Measurements from ENCODE around the gene KLK6.

- TF ChIP-seq POLR2A (IDR thresholded peaks at IDR 0.05) (no peak), POLR2AphosphoS5 (IDR thresholded peaks at IDR 0.05) (no peak), EP300 (IDR thresholded peaks at IDR 0.05) (no peak), CTCF (IDR thresholded peaks at IDR 0.05) (no peak)
These were observed 8.2 kb upstream of the KLK6 start for GRCh38 chr19:50977626-50978025.
